ENCODE results near the gene AKNA.
A peak's percentile ranks its signal among the peaks of the same experiment; 100 is the strongest.

Gene AKNA

DNA sequence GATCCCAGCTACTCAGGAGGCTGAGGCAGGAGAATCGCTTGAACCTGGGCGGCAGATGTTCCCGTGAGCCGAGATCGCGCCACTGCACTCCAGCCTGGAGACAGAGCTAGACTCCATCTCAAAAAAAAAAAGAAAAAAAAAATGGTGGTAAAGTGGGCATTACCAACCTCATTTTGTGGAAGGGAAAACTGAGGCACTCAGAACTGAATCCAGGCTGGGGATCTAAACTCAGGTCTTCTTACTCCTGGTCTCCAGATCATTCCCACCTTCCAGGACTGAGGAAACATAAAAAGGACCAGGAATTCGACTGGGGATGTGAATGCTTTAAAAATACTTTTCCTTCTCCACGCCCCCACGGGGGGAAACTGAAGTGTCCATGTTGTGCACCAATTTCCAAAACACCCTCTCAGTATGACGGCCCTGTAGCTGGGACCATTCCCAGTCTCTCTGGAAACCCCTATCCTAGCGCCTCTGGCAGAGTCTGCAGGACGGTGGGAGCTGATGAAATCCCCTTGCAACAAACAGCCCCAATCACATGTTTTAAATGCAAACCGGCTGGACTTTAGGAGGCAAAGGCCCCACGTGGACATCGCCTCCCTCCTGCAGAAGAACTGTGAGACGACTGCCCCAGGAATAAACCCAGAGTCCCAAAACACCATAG, 8.9 kb upstream of the AKNA start:
- DNase-seq (ENCODE audit: low spot score) = no peak

DNA sequence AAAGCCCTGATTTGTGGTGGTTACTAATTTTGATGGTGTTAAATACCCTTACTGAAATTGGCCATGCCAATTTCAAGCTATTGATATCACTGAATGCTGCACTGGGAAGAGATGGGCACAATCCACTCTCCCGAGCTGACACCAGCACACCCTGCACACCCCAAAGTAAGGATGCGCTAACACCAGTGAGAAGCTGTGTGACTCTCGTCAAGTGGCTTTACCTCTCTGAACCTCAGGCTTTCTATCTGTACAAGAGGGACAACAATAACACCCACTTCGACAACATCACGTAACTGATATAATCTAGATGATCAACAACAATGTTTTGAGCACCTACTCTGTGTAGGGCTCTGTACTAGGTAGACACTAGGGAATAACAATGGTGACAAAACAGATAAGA, 8.0 kb upstream of the AKNA start:
- no peak for DNase-seq (ENCODE audit: low spot score)

DNA sequence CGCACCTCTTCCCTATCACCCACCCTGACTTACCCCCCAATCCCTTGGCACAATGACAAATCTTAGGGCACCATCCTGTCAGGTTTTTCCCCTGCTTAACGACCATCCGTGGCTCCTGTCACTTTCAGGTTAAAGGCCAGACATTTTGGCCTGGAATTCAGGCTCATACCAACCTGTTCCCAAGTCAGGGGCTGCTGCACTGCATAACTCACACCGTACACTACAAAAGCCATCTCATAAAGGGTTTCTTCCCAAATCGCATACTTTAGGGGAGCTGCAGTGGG, 7.5 kb upstream of the AKNA start:
- DNase-seq (ENCODE audit: low spot score) = no peak

- no peak for DNase-seq (ENCODE audit: low spot score)
Measured at GRCh38 chr9:114394523-114395333, 6.9 kb upstream of the AKNA start.

GRCh38 chr9:114392749-114393112, 4.9 kb upstream of the AKNA start:
- no peak for DNase-seq (ENCODE audit: low spot score)

DNA sequence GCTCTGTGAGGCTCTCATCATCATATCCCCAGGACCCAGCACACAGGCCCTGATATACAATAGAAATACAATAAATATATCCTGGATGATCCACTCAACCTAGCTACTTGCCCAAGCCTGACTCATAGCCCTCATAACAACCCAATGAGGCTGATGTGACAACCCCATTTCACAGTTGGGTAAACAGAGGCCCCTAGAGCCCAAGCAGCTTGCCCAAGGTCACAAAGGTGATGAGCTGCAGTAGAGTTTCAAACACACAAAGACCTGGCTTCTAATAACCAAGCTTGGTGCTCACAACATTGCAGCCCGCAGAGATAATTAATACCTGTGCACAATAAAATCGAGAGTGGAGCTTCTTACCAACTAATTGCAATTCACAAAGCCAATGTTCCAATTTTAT, 3.2 kb upstream of the AKNA start:
- DNase-seq (ENCODE audit: low spot score) = no peak

DNA sequence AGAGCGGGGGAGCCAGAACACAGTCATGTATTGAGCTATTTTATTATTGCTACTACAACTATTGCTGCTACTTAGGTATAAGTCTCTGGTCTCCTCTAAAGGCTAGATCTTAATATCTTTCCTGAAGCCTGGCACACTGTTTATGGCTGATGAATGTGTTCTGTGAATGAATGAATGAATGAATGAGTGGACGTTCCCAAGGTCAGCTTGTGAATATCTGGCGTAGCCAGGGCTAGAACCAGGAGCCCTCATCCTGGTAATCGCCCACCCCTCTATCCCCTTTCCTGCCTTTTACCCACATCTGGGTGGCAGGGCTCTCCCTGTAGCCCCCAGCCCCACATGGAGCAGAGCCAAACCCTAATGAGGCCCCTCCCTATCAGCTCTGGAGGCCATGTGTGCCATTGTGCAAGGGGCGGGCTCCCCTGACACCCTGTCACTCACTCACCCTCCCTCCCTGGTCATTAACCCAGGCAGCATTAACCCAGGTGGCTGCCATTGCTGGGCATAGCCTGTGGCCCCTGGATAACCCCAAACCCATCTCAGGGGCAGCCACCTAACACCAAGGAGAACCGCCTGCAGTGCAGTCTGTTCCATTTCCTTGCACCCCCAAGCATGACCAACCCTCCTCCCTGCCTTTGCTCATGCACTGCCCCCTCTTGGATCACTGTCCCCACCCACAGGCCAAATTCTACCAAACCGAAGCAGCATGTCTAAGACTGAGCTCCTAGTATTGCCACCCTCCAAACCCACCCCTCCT, 2.0 kb upstream of the AKNA start:
- no peak for DNase-seq (ENCODE audit: low spot score)

- DNase-seq (ENCODE audit: low spot score) = no peak
Measured at GRCh38 chr9:114388764-114389375, 1.1 kb upstream of the AKNA start.

GRCh38 chr9:114388357-114388682, 538 bp upstream of the AKNA start:
- DNase-seq (ENCODE audit: low spot score) = no peak

- DNase-seq (ENCODE audit: low spot score) = no peak
Measured at GRCh38 chr9:114386886-114387679, 699 bp downstream of the AKNA start.

DNA sequence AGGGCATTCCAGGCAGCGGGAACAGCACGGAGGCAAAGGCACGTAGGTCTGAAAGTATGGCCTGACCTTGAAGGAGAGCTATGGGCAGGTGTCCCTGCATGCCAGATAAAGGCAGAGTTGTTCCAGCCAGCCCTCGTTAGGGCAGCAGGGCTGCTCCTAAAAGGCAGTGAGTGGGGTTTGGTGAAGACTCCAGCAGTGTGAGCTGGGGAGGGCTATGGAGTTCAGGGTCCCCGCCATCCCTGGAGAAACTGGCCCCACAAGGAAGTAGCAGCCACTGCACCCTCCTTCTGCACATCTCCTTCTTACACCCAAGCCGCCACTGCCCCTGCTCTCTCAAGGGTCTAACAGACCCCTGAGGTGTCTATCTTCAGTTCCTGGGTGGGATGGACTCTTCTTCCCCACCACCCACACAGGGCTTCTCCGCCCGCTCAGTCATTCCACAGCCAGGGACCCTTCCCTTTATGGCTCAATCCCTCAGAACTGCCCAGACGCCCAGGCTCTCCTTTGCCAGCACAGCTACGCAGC, 1.4 kb downstream of the AKNA start:
- DNase-seq (ENCODE audit: low spot score) = no peak

DNA sequence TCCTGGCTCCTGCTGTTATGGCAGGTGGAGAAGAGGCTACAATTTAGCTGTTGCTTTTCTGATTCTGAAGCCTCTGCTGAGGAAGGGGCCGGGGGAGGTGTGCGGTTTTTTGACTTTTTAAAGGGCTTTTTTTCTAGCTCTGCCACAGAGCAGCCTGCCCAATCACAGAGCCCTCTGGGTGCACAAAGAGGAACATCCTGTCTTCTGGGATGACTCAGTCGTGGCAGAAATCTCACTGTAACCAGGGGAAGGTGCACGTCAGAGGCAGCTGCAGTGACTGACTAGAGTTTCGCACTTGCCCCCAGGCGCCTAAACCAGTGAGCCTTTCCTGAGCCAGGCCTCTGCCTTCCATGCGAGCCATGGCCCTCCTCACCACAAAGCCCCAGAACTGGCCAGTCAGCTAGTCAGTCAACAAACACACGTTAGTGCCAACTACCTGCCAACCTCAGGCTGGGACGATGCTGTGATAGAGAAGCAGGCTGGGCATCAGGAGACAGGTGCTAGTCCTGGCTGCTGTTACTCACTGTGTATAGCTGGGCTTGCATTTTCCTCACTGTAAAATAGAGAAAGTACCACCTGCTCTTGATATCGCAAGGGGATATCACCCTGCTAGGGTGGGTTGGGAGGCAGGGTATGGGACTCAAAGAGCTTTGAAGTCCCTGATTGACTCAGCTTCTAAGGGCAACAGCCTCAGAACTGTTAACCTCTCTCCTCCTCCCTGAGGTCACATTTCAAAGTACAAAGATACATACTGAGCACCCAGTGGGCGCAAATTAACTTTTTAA, 2.2 kb downstream of the AKNA start:
- DNase-seq (ENCODE audit: low spot score) = peak; percentile 82

DNA sequence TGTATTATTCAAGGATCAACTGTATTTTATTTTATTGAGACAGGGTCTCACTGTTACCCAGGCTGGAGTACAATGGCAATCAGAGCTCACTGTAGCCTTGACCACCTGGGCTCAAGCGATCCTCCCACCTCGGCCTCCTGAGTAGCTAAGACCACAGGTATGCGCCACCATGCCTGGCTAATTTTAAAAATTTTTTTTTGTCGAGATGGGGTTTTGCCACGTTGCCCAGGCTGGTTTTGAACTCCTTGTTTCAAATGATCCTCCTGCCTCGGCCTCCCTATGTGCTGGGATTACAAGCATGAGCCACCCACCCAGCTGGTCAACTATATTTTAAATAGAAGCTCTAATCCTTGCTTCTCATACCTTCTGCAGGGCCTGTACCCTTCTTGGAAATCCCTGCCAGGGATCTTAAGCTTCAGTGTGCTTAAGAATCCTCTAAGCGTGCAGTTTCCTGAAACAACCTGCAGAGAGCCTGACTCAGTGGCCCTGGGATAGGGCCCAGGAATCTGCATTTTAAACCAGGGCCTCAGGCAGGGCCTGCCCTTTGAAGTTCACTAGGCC, 2.9 kb downstream of the AKNA start:
- no peak for DNase-seq (ENCODE audit: low spot score)

DNA sequence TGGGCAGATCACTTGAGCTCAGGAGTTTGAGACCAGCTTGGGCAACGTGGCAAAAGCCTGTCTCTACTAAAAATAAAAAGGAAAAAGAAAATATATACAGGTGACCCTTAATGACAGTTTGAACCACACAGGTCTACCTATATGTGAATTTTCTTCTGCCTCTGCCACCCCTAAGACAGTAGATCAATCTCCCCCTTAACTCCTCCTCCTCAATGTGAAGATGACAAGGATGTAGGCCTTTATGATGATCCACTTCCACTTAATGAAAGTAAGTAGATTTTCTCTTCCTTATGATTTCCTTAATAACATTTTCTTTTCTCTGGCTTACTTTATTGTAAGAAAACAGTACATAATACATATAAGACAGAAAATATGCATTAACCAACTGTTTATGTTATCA, 3.4 kb downstream of the AKNA start:
- no peak for DNase-seq (ENCODE audit: low spot score)

- DNase-seq (ENCODE audit: low spot score) = peak; percentile 66
Measured at GRCh38 chr9:114383521-114384231, 4.1 kb downstream of the AKNA start.

DNA sequence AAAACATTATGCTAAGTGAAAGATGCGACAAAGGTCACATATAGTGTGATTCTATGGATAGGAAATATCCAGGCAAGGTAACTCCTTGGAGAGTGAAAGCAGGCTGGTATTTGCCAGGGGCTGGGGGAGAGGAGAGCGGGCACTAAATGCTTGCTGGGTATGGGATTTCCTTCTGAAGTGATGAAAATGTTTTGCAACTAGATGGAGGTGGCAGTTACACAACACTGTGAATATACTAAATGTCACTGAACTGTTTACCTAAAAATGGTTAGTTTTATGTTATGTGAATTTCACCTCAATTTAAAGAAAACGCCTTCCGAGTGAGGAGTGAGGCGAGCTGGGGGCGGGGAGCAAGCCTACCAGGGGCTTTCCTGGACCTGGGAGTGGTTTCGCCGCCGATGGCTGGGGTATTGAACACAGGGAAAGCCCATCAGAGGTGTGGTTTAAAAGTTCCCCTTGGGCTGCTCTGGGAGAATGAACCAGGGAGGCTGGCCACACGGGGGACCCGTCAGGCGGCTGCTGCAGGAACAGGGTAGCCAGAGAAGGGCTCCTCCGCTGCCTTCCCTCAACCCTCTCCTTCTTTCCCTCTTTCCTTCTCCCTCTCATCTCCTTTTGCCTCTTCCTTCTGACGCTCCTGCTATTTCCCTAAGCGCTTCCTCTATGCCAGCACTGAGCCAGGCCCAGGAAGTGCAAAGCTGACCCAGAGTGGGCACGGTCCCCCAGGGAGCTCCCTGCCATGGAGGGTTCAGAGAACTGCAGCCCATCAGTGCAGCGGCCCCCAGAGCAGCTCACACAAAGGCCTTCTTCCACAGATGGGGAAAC, 4.9 kb downstream of the AKNA start:
- no peak for DNase-seq (ENCODE audit: low spot score)

DNA sequence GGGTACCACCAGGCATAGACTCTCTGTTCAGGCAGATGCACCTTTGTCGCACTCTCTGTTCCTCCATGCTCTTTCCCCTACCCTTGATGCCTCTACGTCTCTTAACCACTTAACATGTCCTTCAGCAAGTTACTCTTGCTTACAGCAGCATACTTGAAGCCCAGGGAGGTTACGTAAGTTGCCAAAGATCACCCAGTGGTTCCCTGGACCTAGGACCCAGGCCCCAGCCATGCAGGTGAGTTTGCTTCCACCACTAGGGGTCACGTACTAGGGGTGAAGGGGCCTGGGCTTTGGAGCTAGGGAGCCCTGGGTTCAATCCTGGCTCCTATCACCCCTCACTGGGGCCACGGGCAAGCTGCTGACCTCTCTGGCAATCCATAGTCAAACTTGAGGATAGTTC, 8.9 kb downstream of the AKNA start:
- no peak for DNase-seq (ENCODE audit: low spot score)

GRCh38 chr9:114378016-114378415, 9.8 kb downstream of the AKNA start:
- DNase-seq (ENCODE audit: low spot score) = no peak

All from pons (tissue), 1 donor.